Adrenal gland (tissue), 12 donors: Measurements from ENCODE around the gene ADPRM. TPM values are rescaled to one million over a fixed set of nuclear protein-coding genes. Genes with fewer than 3 reads are reported as not detected.

Experiments used
- DNase-seq, 7 donors: peaks; one replicate each; pipeline ENCODE4 v3.0.0-alpha.2; 2019 to 2020
- H3K27ac ChIP-seq, 5 donors: fragments of 200-600 bp; sonication (generic) in 4 of 5; 1 replicate in 3 of 5; 2 replicates in 2 of 5; pipeline versions ENCODE4 v1.5.1 to v1.8.0; 2016 to 2020; ENCODE audit warnings: mild to moderate bottlenecking in 1 of 5
- H3K27me3 ChIP-seq: fragments of 200-600 bp; 2 replicates; pipeline ENCODE4 v1.8.0; 2021
- H3K36me3 ChIP-seq, 2 donors: fragments of 200-600 bp; replicated peaks in 1 of 2; 1 replicate in 1 of 2; 2 replicates in 1 of 2; pipeline versions ENCODE4 v1.5.1 to v1.8.0; 2018 to 2022
- H3K4me1 ChIP-seq, 2 donors: fragments of 200-600 bp; replicated peaks in 1 of 2; 1 replicate in 1 of 2; 2 replicates in 1 of 2; pipeline versions ENCODE4 v1.5.1 to v1.8.0; 2018 to 2021
- H3K4me3 ChIP-seq, 4 donors: fragments of 200-600 bp; sonication (generic) in 3 of 4; one replicate each; pipeline ENCODE4 v1.5.1; 2016 to 2018
- H3K9me3 ChIP-seq, 3 donors: fragments of 200-600 bp; sonication (generic) in 1 of 3; replicated peaks in 1 of 3; 1 replicate in 2 of 3; 2 replicates in 1 of 3; pipeline versions ENCODE4 v1.5.1 to v1.8.0; 2016 to 2021
- CTCF ChIP-seq, 6 experiments: fragments of 450-650 bp in 4 of 6; fragments of 200-600 bp in 2 of 6; sonication (generic) in 1 of 6; IDR thresholded peaks; 1 replicate in 5 of 6; 2 replicates in 1 of 6; pipeline versions ENCODE4 v1.5.1 to v1.8.0; 2016 to 2021; ENCODE audit warnings: antibody characterized with exemption in 6 of 6, mild to moderate bottlenecking in 2 of 6, moderate library complexity in 1 of 6
- POLR2A ChIP-seq, 2 donors: fragments of 450-650 bp; IDR thresholded peaks; one replicate each; pipeline ENCODE4 v1.6.1; 2017; ENCODE audit warnings: antibody characterized with exemption in 2 of 2, mild to moderate bottlenecking in 2 of 2, moderate library complexity in 1 of 2
- WGBS, 4 donors: extraction: QIAGEN DNeasy Blood & Tissue Kit in 2 of 4; methylation state at CpG; one replicate each; pipeline versions ENCODE4 v1.1.5 to v1.1.7; 2013 to 2017; 5-methylcytosine and 5-hydroxymethylcytosine counted together
- intact Hi-C, 2 donors: fragments of 100-400 bp; cut with DNase I; formaldehyde crosslinking; loops; one replicate each; pipeline versions ENCODE4 v1.14.1 to v1.15.0; 2022 to 2023
- polyA plus RNA-seq, 3 donors: library from polyadenylated mRNA; stranded (reverse); fragments of 200-250 nt in 2 of 3; fragments of 350-450 nt in 1 of 3; fragmentation: Illumina TruSeq in 1 of 3; extraction: RNeasy Lipid Tissue Mini Kit (QIAGEN cat#74804) in 1 of 3; gene quantifications; one replicate each; pipeline ENCODE4 v1.2.3, GENCODE V29; 2013 to 2014
- total RNA-seq, 9 donors: library from RNA; depleted of rRNA in 4 of 9; stranded (reverse); fragments of >200 nt in 4 of 9; fragments of 120-200 nt in 1 of 9; fragmentation: NEBNext Ultra II Directional in 1 of 9; extraction: Animal tissue kit (Norgen Biotek cat#: 25700) in 1 of 9; gene quantifications; one replicate each; pipeline versions ENCODE4 v1.1.0 to v1.2.4, GENCODE V29; 2013 to 2023
- donor health status: healthy with polysubstance abuse.
- donor health status: Bipolar disorder and iron deficiency.
- donor health status: DM: yes; HTN: yes; CAD: no.
- donor health status: DM: no; HTN: no; CAD: no.
- donor health status: DM: no; HTN: no; CAD: no.
- donor health status: DM: yes; HTN: yes; CAD: no.

The ADPRM gene
- total and polyA plus RNA-seq, 12 donors = 3.8 to 12.1 (median 8.2) TPM

- Histone ChIP-seq H3K27ac (no peak overlapping the region), H3K9me3 (no peaks in the 10 kb centered on the region), H3K36me3 (peaks cover 0 to 45% of the 10 kb centered on the region in 2 donors), H3K4me3 (no peak overlapping the region), H3K27me3 (no peaks in the 10 kb centered on the region), H3K4me1 (peaks cover 7 to 8% of the 10 kb centered on the region in 2 donors)
- intact Hi-C loops = no loop called here
- TF ChIP-seq POLR2A (IDR thresholded peaks at IDR 0.05) (no peak), CTCF (IDR thresholded peaks at IDR 0.05) (no peak)
- 83 to 93% (median 92%) methylated on average over 3 of the region's 3 CpGs for WGBS, 4 donors
- DNase-seq = no peak
Measured at GRCh38 chr17:10725262-10725661, 27.9 kb downstream of the ADPRM start.

GRCh38 chr17:10726196-10726595 lies 28.8 kb downstream of the ADPRM start:
- 54 to 78% (median 66%) methylated on average over 2 of the region's 2 CpGs for WGBS, 4 donors
- Histone ChIP-seq H3K27ac (no peak overlapping the region), H3K4me1 (peaks cover 7 to 8% of the 10 kb centered on the region in 2 donors), H3K36me3 (peaks cover 0 to 39% of the 10 kb centered on the region in 2 donors), H3K4me3 (no peak overlapping the region), H3K9me3 (no peaks in the 10 kb centered on the region), H3K27me3 (no peaks in the 10 kb centered on the region)
- intact Hi-C loops = no loop called here
- no peak for TF ChIP-seq CTCF (IDR thresholded peaks at IDR 0.05)
- TF ChIP-seq POLR2A (IDR thresholded peaks at IDR 0.05) = no peak
- no peak for DNase-seq

GRCh38 chr17:10727192-10727591 lies 29.8 kb downstream of the ADPRM start:
- WGBS, 4 donors = 54 to 86% (median 74%) methylated on average over 5 of the region's 5 CpGs
- H3K36me3 ChIP-seq = peaks cover 0 to 38% of the 10 kb centered on the region in 2 donors
- no peak overlapping the region for H3K4me3 ChIP-seq
- intact Hi-C loops = no loop called here
- no peak overlapping the region for H3K27ac ChIP-seq
- H3K27me3 ChIP-seq = no peaks in the 10 kb centered on the region
- no peaks in the 10 kb centered on the region for H3K9me3 ChIP-seq
- no peak for DNase-seq
- TF ChIP-seq POLR2A (IDR thresholded peaks at IDR 0.05) (no peak), CTCF (IDR thresholded peaks at IDR 0.05) (no peak)
- H3K4me1 ChIP-seq = peaks cover 7 to 8% of the 10 kb centered on the region in 2 donors

- Histone ChIP-seq H3K27me3 (no peaks in the 10 kb centered on the region), H3K4me3 (no peak overlapping the region), H3K9me3 (no peaks in the 10 kb centered on the region), H3K27ac (peak overlapping the region in 2 of 5 donors; percentile 95 to 97), H3K36me3 (peaks cover 0 to 29% of the 10 kb centered on the region in 2 donors), H3K4me1 (peaks cover 7 to 8% of the 10 kb centered on the region in 2 donors)
- intact Hi-C loops = no loop called here
- TF ChIP-seq POLR2A (IDR thresholded peaks at IDR 0.05) (no peak), CTCF (IDR thresholded peaks at IDR 0.05) (no peak)
- 96 to 98% (median 97%) methylated on average over 10 of the region's 10 CpGs for WGBS, 4 donors
- DNase-seq = peak in 1 of 7 donors; percentile 19
Measured at GRCh38 chr17:10728331-10728892, 31.0 kb downstream of the ADPRM start.
